Endothelial cell of umbilical vein (primary cell): ENCODE results near the gene NUDT5.

ENCODE experiments used
- EZH2 ChIP-seq: IDR thresholded peaks from 2 replicates; pipeline ENCODE4 v1.6.1; 2012; ENCODE audit warnings: borderline replicate concordance, low read depth, mild to moderate bottlenecking, moderate library complexity, low read length, inconsistent platforms; ENCODE audit not compliant: severe bottlenecking
- MYC ChIP-seq: IDR thresholded peaks from one replicate; pipeline ENCODE4 v1.6.1; 2011; ENCODE audit warnings: mild to moderate bottlenecking, low read depth, low read length
- TF ChIP-seq, protein P1 (sequence below), 2 donors: IDR thresholded peaks; 1 replicate in 1 of 2; 2 replicates in 1 of 2; pipeline ENCODE4 v1.5.1; 2011; ENCODE audit warnings: low read length in 2 of 2, mild to moderate bottlenecking in 2 of 2, moderate library complexity in 2 of 2, control low read depth in 1 of 2, inconsistent platforms in 1 of 2, low read depth in 1 of 2; ENCODE audit not compliant: insufficient read depth in 1 of 2; ENCODE audit errors: extremely low read depth in 1 of 2

DNA sequence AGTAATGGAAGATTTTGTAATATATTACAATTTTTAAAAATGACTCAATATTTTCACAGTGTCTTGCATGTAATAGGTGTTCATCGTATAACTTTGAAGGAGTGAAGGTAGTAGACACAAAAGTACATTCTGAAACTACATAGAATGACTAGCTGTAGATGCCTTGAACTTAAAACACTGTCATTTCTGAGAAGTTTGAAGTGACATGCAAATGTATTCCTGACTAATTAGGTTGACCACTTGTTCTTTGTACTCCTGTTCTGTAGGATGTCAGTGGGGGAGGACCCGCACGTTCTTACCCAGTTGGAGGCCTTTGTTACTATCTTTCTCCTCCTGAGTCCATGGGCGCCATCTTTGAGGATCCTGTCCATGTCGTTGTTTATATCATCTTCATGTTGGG lies 35.0 kb downstream of the NUDT5 start:
- TF ChIP-seq, protein P1, sequence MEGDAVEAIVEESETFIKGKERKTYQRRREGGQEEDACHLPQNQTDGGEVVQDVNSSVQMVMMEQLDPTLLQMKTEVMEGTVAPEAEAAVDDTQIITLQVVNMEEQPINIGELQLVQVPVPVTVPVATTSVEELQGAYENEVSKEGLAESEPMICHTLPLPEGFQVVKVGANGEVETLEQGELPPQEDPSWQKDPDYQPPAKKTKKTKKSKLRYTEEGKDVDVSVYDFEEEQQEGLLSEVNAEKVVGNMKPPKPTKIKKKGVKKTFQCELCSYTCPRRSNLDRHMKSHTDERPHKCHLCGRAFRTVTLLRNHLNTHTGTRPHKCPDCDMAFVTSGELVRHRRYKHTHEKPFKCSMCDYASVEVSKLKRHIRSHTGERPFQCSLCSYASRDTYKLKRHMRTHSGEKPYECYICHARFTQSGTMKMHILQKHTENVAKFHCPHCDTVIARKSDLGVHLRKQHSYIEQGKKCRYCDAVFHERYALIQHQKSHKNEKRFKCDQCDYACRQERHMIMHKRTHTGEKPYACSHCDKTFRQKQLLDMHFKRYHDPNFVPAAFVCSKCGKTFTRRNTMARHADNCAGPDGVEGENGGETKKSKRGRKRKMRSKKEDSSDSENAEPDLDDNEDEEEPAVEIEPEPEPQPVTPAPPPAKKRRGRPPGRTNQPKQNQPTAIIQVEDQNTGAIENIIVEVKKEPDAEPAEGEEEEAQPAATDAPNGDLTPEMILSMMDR (IDR thresholded peaks at IDR 0.05; ENCODE audit: extremely low read depth in 1 of 2, insufficient read depth in 1 of 2, low read depth in 1 of 2, low read length in 2 of 2), result no peak
- no peak for TF ChIP-seq MYC
- no peak for TF ChIP-seq EZH2
